NCI-H774 (cell line): ENCODE results near the gene RFX4.
A peak's percentile ranks its signal among the peaks of the same experiment; 100 is the strongest.
"Not testable (repeated sequence)": the region's sequence is repeated elsewhere in the genome, so short reads cannot be mapped to it uniquely, and the experiment has no call there.

Experiments used
- DNase-seq: peaks from one replicate; lab custom pipeline; 2025; lab: John Stamatoyannopoulos, UW

RFX4 gene

DNA sequence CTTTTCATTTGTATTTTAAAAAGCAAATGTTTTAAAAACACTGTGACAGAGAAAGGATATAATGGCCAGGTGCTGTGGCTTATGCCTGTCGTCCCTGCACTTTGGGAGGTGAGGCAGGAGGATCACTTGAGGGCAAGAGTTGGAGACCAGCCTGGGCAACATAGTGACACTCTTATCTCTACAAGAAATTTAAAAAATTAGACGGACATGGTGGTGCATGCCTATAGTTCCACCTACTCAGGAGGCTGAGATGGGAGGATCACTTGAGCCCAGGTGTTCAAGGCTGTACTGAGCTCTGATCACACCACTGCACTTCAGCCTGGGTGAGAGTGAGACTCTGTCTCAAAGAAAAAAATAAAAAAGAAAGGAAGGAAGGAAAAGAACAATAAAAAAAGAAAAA, 7.8 kb downstream of the RFX4 start:
- no peak for DNase-seq

DNA sequence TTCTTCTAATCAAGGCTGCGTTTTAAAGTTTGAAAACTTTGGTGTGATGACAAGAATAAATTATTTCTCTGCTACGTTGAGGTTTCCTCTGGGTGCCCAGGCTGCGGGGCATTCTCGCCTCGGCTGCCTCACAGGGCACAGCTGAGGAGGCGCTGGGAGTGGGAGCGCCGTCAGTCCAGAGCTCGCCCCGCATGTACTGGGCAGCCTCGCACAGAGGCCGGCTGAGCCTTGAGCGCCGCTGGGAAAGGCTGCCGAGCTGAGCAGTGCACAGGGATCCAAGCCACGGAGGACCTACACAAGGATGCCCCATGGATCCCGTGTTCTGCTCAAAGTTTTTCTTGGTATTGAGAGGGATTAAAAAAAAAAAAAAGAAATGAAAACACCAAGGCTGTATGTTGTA, 11.6 kb downstream of the RFX4 start:
- no peak for DNase-seq

DNA sequence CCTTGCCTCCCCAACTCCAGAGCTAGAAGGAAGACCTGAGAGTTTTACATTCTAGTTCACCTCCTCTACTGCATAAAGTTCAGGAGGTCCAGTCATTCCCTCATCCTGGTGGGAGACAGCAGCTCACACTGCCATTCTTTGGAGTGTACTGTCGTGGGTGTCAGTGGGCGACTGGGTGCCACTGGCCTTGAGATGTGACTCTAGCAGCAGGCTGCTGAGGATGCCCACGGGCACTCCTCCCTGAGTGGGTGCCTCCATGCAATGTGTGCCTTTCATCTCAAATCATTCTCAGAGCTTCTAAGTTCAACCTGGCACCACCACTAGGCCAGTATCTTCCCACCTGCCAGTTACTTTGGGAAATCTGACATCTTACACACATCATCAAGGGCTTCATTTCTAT, 12.5 kb downstream of the RFX4 start:
- no peak for DNase-seq

DNA sequence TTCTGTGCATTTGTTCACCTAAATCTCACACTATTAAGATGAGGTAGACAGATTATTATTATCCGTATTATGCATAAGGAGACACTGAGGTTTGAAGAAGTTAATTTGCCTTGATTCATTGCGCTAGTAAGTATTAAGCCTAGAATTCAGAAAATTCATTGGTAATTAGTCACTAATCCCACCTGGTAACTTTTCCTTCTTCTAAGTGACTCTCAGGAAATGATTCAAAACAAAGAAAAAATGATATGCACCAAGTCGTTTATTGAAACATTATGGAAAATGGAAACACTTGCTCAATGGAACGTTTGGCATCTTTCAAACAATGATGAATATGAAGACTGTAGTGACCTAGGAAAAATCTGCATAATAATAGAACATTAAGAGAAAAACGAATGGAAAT, 15.2 kb downstream of the RFX4 start:
- DNase-seq = no peak

DNA sequence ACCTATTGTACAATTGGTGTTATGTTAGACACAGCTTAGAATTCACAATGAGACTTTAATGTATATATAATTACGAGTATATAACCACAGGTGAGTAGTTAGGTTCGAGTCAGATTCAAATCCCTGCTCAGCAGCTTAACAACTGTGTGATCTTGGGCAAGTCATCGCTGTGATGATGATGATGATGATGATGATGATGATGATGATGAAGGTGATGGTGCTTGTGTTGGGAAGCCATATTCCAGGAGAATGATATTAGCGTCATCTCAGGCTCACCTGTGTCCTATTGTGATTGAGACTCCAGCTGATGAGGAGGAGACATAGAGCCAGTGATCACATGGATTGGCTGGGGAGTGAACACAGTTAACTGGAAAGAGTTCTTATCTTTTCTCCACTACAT, 16.5 kb downstream of the RFX4 start:
- DNase-seq = no peak

DNA sequence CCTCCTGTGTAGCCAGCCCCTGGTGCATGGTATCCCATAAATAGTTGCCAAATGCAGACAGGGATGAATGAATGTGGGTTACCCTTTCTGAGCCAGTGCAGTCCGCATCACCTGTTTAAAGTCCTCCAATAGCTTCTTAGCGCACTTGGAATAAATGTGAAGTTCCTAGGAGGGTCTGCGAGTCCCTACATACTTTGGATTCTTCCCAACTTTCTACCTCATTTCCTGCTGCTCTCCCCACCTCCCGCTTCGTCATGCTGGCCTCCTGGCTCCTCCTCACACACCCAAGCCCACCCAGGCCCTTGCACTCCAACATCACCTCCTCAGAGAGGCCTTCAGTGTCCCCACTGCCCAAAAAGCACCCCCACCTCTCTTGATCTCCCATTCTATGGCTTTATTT, 17.7 kb downstream of the RFX4 start:
- no peak for DNase-seq

DNA sequence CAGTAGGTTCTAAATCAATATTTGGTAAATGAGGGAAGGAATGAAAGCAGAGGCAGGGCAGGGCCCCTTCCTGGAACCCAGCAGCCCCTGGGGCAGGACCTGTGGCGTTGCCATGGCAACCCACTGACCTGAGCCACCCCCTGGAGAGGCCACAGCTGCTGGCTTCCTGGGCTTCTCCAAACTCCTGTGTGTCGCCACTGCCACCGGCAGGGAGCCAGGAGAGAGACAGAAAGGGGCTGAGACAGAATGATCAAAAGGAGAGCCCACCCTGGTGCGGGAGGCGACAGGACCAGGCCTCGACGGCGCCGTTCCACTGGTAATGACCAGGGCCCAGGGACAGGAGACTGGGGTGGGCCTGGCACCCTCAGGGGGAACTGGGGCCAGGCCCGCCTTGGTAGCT, 18.2 kb downstream of the RFX4 start:
- peak; percentile 84 for DNase-seq

DNA sequence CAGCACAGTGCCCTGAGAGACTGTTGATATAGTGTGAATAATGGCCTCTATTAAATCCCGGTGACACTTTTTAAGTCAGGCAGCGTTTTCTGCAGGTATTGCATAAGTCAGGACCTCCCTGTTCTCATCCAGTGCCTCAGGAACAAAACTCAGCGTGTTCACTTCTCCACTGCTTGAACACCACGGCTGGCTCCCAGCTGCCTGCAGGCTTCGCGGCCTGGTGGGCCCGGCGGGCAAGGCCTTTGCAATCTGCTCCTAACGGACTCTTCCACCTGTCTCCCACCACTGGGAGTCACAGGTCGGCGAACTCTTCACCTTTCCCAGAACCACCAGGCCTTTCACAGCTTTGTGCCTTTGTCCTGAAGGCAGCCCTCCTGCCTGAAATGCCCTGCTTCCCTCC, 18.7 kb downstream of the RFX4 start:
- DNase-seq = no peak

DNA sequence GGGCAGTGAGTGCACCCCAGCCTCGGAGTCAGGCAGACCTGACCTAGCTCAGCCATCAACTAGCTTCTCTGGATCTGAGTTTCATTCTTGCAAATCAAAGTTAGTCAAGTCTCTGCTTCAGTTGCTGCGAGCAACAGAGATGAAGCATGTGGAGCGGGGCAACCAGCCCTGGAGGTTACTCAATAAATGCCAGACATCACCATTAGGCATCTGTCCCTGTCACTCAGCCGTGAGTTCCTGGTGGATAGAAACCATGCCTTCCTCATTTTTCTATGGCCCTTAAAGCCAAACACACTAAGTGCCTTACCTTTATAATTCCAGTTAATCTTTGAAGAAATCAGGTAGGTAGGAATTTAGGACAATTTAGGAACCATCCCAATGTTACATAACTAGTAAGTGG, 19.3 kb downstream of the RFX4 start:
- no peak for DNase-seq

DNA sequence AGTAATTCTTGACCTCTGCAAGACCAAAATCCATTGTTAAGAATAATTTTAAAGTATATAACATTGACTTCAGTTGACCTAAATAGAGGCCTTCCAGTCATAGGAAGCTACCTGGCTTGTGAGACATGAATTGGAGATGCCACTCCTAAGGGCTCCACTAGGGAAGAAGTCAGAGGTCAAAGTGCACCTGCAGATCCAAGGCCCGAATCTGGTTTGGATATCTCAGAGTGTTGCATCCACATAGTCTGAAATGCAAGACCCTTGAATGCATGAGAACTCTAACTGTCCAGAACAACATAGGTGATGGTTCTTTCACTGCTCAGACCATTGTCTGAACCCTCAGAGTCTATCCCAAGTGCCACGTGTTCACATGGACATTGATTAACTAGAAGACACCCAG, 22.4 kb downstream of the RFX4 start:
- no peak for DNase-seq

DNA sequence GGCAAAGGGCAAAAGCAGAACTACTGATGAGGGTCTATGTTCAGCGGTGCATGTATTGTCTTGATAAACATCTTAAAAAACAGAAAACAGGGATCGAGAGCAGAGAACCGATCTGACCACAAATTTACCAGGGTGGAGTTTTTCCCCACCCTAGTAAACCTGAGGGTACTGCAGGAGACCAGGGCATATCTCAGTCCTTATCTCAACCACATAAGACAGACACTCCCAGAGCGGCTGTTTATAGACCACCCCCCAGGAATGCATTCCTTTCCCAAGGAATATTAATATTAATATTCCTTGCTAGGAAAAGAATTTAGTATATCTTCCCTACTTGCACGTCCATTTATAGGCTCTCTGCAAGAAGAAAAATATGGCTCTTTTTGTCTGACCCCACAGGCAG, 37.8 kb downstream of the RFX4 start:
- not testable (repeated sequence) for DNase-seq

DNA sequence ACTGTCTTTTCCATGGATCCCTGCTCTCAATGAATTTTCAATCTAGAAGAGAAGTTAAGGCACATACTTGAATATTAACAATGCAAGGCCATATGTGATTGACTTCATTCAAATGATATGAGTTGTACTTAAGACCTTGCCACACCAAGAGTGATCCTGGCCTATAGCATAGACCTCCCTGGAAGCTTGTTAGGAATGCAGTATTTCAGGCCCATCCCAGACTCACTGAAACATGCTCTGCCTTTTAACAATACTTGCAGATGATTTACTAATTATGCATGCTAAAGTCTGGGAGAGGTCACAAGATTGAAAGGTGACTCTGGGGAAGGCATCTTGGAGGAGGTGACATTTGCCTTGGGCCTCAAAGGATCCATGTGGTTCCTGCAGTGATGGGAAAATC, 43.2 kb downstream of the RFX4 start:
- no peak for DNase-seq

DNA sequence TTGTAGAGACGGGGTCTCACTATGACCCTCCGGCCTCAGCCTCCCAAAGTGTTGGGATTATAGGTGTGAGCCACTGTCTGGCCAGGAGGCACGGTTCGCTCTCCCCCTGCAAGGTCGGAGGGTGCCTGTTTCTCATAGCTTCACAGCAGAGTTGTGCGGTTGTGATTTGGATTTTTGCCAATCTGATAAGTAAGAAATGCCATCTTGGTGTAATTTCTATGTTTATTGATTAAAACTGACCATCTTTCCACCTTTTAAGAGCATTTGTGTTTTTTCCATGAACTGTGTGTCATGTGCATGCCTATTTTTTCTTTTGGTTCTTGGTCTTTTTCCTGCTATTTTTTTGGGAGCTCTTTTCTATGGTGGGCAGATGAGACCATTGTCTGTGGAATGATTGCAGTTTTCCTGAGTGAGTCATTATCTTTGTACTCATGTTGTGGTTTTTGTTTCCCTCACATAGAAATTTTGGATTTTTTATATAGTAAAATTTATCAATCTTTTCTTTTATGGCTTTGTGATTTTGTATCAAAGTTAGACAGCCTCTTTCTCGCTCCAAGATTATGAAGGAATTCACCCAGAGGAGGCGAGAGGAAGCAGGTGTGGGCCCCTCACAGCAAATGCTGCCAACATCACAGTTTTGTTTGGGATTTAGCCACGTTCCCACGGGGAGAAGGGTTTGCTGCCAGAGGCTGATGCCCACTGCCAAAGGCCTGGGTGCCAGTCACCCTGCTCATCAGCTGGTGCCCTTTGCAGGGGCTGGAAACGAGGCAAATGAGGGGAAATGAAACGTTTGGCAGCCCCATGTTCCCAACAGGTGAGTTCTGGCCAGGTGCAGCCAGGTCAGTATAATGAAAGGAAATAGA, 47.2 kb downstream of the RFX4 start:
- DNase-seq = no peak

DNA sequence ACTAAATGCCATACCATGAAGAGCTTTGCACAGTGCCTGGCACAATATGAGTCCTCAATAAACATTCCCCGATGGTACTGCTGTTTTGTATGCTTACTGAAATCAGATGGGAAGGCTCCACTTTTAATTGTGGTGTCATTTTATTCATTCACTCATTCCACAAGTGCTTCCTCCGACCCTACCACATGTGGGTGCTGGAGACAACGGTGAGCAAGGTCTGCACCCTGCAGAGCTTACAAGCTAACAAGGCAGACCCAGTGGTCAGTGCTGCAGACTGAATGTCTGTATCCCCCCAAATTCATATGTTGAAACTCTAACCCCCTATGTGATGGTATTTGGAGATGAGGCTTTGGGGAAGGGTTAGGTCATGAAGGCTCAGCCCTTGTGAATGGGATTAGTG, 48.3 kb downstream of the RFX4 start:
- no peak for DNase-seq

DNA sequence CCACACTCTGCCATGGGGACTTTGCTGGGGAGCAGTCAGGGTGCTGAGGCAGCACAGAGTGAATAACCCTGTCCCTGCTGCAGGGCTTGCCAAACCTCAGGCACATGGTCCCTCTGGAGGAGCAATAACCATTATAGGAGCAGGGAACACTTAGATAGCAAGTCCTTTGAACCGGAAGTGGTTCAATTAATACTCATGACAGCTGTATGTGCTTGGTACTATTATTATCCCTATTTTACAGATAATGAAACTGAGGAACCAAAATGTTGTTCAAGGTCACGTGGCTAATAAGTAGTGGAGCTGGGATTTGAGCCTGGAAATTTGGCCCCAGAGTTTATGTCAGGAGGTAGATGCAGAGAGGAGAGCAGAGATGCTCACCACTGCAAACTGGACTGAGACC, 49.0 kb downstream of the RFX4 start:
- no peak for DNase-seq

DNA sequence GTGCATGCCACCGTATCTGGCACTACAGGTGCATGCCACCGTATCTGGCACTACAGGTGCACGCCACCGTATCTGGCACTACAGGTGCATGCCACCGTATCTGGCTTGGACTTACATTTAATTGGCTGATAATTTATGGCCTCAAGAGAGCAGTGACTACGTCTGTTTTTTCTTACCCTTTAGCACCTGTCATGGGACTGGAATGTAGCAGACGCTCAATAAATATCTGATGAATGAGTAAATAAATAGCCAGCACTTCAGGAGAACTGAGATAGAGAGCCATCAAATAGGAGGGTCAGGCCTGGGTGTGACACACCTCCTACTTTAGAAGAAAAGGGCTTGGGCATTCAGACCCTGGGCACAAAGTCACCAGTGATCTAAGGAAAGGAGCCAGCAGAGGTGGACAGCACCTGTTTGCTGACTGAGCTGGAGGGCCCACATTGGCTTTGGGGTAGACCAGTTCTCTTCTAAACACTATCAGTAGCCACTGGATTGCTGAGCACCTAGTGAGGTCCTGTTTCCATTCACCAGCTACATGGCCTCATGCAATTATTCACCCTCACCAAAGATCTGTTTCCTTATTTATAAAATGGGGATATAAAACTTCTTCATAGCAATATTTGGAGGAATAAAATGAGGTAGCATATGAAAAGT, 50.1 kb downstream of the RFX4 start:
- DNase-seq = no peak

DNA sequence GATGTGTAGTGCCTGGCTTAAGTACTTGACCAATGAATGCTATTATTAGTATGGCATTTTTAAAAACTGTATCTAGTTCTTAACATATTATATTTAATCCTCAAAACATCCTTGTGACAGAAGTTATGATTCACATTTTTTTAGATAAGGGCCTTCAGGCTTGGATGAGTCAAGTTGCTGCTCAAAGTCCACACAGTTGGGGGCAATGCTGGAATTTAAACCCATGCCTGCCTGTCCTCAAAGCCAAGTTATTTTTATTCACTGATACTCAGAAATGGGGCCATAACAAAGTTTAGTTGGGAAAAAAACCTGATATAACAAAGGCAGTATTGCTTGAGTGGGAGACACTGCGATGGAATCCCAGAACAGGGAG, 50.6 kb downstream of the RFX4 start:
- no peak for DNase-seq

DNA sequence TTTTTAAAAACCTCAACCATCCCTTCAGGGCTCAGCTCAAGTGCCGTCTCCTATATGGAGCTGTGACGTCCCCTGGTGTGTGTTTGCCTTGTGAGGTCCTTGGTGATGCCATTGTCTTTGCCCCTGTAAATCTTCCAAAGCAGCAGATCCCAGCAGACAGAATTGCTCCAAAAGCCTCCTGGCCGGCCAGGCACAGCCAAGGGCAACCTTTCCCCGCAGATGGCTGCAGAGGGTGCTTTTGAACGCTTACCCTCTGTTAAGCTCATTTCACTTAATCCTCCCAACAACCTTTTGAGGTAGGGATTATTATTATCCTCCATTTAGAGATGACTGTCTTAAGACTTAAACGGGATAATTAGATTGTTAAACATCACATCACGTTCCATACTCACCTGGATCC, 51.4 kb downstream of the RFX4 start:
- no peak for DNase-seq

DNA sequence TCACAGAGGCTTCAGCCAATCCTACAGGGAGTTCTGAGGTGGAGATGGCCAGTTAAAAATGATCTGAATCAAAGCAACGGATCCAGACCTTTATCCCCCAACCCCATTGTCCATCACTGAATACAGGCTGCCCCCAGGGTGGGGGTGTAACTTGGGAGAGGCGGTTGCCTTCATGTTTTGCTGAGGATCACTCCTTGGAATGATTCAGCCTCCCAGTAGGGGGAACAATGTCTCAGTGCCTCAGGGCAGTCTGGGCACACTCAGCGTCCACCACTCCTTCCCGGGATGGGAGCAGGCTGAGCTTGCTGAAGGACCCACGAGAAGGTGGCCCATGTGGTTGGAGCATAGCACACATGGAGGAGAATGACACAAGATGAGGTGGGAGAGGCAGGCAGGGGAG, 60.2 kb downstream of the RFX4 start:
- DNase-seq = no peak

DNA sequence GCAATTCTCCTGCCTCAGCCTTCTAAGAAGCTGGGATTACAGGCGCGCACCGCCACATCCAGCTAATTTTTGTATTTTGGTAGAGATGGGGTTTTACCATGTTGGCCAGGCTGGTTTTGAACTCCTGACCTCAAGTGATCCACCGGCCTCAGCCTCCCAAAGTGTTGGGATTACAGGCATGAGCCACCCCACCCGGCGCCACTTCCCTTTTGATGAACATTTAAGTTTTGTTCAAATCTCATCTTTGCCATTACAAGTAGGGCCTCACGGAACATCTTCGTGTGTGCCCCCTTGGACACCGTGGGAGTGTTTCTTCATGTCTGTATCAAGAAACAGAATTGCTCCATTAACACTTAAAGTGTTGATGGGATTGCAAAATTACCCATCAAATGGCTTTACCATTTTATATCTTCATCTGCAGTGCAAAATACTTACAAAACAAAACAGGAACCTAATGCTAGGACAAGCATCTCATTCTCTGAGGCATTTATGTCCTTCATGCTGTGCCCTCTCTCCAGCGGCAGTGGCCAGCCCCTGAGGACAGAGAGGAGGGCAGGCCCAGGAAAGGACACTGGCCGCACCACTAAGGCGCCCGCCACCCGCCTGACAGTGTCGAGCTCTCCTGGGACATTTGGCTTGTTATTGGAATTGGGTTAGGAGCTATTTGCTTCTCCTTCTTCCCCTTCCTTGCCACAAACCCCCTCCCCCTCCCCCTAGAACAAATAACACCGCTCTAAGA, 61.7 kb downstream of the RFX4 start:
- no peak for DNase-seq

DNA sequence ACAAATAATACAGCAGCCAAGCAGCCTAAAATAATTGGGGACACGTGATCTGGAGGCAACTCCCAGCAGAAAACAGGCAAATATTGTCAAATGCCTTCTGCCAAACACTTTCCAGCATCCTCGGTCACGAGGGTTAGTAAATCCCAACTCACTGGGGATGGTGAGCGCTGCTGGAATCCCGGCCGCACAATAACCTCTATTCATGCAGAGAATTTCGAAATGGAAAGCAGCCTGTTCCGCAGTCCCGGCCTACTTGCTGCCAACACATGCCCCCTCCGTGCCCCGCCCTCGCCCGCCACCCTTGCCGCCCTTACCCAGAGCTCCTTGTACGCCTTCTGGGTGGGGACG, 62.2 kb downstream of the RFX4 start:
- peak; percentile 87 for DNase-seq

DNA sequence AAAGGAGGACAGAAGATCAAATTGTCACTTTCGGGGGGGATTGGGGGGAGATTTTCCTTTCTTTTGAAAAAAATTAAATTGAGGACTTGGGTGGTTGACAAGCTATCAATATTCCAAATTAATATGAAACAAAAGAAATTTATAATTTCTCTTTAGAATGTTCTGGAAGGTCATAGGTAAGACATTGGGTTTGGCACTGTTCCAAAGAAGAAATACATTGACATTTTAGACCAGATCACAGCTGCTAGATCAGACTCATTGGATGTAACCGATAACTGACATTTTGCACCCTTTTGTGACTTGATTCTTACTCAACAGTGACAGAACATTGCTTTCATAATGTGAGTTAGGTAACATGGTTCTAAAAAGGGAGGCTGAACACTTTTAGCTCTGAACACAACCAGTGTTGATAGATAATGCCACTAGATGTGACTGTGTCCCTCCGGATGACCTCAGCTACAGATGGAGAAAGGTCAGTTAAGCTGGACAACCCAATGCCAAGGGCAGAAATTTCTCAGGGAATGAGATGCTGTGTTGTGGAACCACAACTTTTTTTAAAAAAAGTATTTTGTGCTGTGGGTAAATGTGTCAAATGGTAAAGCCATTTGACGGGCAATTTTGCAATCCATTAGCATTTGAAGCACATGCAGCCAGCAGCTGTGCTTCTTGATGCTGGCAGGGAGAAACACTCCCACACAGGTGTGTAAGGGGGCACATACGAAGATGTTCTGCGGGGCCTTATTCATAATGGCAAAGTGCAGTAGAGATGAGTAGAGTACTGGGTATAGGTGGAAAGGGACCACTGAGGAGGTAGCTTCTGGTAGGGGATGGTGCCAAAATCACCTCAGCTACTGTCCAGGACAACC, 62.9 kb downstream of the RFX4 start:
- no peak for DNase-seq
